Measurements from ENCODE around the gene XRCC1. TPM values are rescaled to one million over a fixed set of nuclear protein-coding genes. Genes with fewer than 3 reads are reported as not detected.
A peak's percentile ranks its signal among the peaks of the same experiment; 100 is the strongest.

XRCC1 gene
- total and polyA plus RNA-seq, 9 of the 15 experiments (the other 6 are each of a cell fraction or from before 2014, with no cell fraction given), result 1.5 to 36.9 (median 24.9) TPM

DNA sequence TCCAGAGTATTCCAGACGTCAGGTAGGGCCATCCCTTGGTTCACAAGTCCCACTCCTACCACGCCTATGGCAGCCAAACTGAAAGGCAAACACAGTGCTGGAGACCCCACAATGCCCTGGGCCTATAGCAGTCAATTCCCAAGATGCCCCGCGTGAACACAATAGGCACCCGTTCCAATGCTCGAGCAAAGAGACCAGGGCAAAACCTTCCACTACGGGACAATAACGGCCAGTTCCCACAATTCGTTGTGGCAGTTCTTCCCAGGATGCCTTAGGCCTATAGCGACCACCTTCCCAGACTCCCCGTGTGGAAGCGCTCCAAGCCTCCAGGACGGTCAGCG, 43.6 kb upstream of the XRCC1 start (continued):
- TF ChIP-seq EGR1 (conservative IDR thresholded peaks at IDR 0.05) (no peak), ZNF668 (CRISPR knock-in tag; IDR thresholded peaks at IDR 0.05) (no peak), HDAC2 (IDR thresholded peaks at IDR 0.05) (peak; percentile 51; the same call in 1 of the 2 replicates), ZNF644 (tag; IDR thresholded peaks at IDR 0.05; ENCODE audit: low read depth) (0 out of 2 replicates have a peak, but pooled peaks have one; percentile 27), HCFC1 (IDR thresholded peaks at IDR 0.05; ENCODE audit: low read depth, low read length) (no peak), WHSC1 (IDR thresholded peaks at IDR 0.05; ENCODE audit: low read length) (no peak), MTA3 (IDR thresholded peaks at IDR 0.05; ENCODE audit: borderline replicate concordance) (no peak), RBM39 (optimal IDR thresholded peaks at IDR 0.05; ENCODE audit: low read depth, low read length) (no peak), POLR2AphosphoS2 (IDR thresholded peaks at IDR 0.05; ENCODE audit: low read length) (no peak), NFXL1 (CRISPR knock-in tag; IDR thresholded peaks at IDR 0.05) (peak; percentile 27; the same call in 1 of the 2 replicates), ZNF12 (CRISPR knock-in tag; IDR thresholded peaks at IDR 0.05) (no peak), COPS2 (conservative IDR thresholded peaks at IDR 0.05) (no peak), MTA2 (IDR thresholded peaks at IDR 0.05; ENCODE audit: low read depth) (no peak), STAT5B (CRISPR knock-in tag; IDR thresholded peaks at IDR 0.05) (no peak), RNF2 (IDR thresholded peaks at IDR 0.05) (no peak), DACH1 (IDR thresholded peaks at IDR 0.05; ENCODE audit: partially characterized antibody) (no peak), ZKSCAN1 (IDR thresholded peaks at IDR 0.05; ENCODE audit: low read depth, low read length) (no peak), KAT7 (CRISPR knock-in tag; IDR thresholded peaks at IDR 0.05; ENCODE audit: borderline replicate concordance) (no peak), HEY1 (CRISPR knock-in tag; IDR thresholded peaks at IDR 0.05; ENCODE audit: borderline replicate concordance) (no peak), FOXP1 (CRISPR knock-in tag; IDR thresholded peaks at IDR 0.05) (no peak), SMARCA4 (IDR thresholded peaks at IDR 0.05) (peak; percentile 34; the same call in 1 of the 2 replicates), ZKSCAN8 (CRISPR knock-in tag; IDR thresholded peaks at IDR 0.05) (no peak), SAFB2 (IDR thresholded peaks at IDR 0.05; ENCODE audit: borderline replicate concordance, low read depth, low read length, severe bottlenecking) (no peak), DMBX1 (CRISPR knock-in tag; IDR thresholded peaks at IDR 0.05; ENCODE audit: borderline replicate concordance) (peak; percentile 42), ZNF224 (CRISPR knock-in tag; IDR thresholded peaks at IDR 0.05) (no peak), KLF6 (CRISPR knock-in tag; IDR thresholded peaks at IDR 0.05; ENCODE audit: borderline replicate concordance) (no peak), ASH1L (IDR thresholded peaks at IDR 0.05; ENCODE audit: borderline replicate concordance, low read depth, partially characterized antibody) (no peak), THRAP3 (IDR thresholded peaks at IDR 0.05; ENCODE audit: borderline replicate concordance) (no peak)
- TF ChIP-seq, protein P1, sequence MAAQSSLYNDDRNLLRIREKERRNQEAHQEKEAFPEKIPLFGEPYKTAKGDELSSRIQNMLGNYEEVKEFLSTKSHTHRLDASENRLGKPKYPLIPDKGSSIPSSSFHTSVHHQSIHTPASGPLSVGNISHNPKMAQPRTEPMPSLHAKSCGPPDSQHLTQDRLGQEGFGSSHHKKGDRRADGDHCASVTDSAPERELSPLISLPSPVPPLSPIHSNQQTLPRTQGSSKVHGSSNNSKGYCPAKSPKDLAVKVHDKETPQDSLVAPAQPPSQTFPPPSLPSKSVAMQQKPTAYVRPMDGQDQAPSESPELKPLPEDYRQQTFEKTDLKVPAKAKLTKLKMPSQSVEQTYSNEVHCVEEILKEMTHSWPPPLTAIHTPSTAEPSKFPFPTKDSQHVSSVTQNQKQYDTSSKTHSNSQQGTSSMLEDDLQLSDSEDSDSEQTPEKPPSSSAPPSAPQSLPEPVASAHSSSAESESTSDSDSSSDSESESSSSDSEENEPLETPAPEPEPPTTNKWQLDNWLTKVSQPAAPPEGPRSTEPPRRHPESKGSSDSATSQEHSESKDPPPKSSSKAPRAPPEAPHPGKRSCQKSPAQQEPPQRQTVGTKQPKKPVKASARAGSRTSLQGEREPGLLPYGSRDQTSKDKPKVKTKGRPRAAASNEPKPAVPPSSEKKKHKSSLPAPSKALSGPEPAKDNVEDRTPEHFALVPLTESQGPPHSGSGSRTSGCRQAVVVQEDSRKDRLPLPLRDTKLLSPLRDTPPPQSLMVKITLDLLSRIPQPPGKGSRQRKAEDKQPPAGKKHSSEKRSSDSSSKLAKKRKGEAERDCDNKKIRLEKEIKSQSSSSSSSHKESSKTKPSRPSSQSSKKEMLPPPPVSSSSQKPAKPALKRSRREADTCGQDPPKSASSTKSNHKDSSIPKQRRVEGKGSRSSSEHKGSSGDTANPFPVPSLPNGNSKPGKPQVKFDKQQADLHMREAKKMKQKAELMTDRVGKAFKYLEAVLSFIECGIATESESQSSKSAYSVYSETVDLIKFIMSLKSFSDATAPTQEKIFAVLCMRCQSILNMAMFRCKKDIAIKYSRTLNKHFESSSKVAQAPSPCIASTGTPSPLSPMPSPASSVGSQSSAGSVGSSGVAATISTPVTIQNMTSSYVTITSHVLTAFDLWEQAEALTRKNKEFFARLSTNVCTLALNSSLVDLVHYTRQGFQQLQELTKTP (IDR thresholded peaks at IDR 0.05; ENCODE audit: low read depth in 1 of 2, partially characterized antibody in 2 of 2), result peak in 1 of 2 experiments; percentile 53
